H1 (cell line): ENCODE results near the gene LIPG. TPM values are rescaled to one million over a fixed set of nuclear protein-coding genes. Genes with fewer than 3 reads are reported as not detected.

Source experiments
- CTCF ChIA-PET: fragments of 300-600 bp; sonication (Branson Sonifier 250); formaldehyde crosslinking; loops from one replicate; lab custom pipeline; 2021; ENCODE audit not compliant: partially characterized antibody; lab: Charles Lee
- POLR2A ChIA-PET: fragments of 300-600 bp; sonication (Branson Sonifier 250); formaldehyde crosslinking; loops from one replicate; lab custom pipeline; 2021; ENCODE audit warnings: inconsistent platforms; ENCODE audit not compliant: partially characterized antibody; lab: Charles Lee
- DNase-seq, 2 experiments: peaks; one replicate each; pipeline versions ENCODE4 v3.0.0 to v3.0.0-alpha.2; 2010 to 2022; ENCODE audit warnings: low spot score in 2 of 2, low read depth in 1 of 2, mixed read lengths in 1 of 2
- FAIRE-seq: peaks from 2 replicates; lab custom pipeline; 2011; peaks lifted over from hg19 to GRCh38; lab: Jason Lieb, UNC
- H2AFZ ChIP-seq: 2 replicates; pipeline ENCODE4 v1.8.1; 2012; ENCODE audit warnings: low read length, inconsistent platforms
- H2AK5ac ChIP-seq: 2 replicates; pipeline ENCODE4 v1.6.1; 2013; ENCODE audit warnings: low read depth, low read length
- H2BK120ac ChIP-seq: replicated peaks from 2 replicates; pipeline ENCODE3; 2013; ENCODE audit warnings: low read depth, low read length, inconsistent platforms
- H2BK12ac ChIP-seq: 2 replicates; pipeline ENCODE4 v1.6.1; 2013; ENCODE audit warnings: low read depth, low read length
- H2BK15ac ChIP-seq: 2 replicates; pipeline ENCODE4 v1.6.1; 2013; ENCODE audit warnings: low read length
- H2BK20ac ChIP-seq: 2 replicates; pipeline ENCODE4 v1.6.1; 2013; ENCODE audit warnings: low read length
- H2BK5ac ChIP-seq: 2 replicates; pipeline ENCODE4 v1.6.1; 2013; ENCODE audit warnings: low read depth, low read length
- H3K14ac ChIP-seq: 2 replicates; pipeline ENCODE4 v1.6.1; 2013; ENCODE audit warnings: inconsistent platforms; ENCODE audit not compliant: insufficient read length
- H3K18ac ChIP-seq: 2 replicates; pipeline ENCODE4 v1.6.1; 2013; ENCODE audit warnings: low read length; ENCODE audit errors: extremely low read depth
- H3K23ac ChIP-seq: 2 replicates; pipeline ENCODE4 v1.6.1; 2013; ENCODE audit warnings: inconsistent platforms; ENCODE audit not compliant: insufficient read length
- H3K23me2 ChIP-seq: 2 replicates; pipeline ENCODE4 v1.6.1; 2013; ENCODE audit warnings: low read depth, low read length
- H3K27ac ChIP-seq: 2 replicates; pipeline ENCODE4 v1.6.1; 2011; ENCODE audit warnings: low read depth, low read length, inconsistent platforms
- H3K27me3 ChIP-seq, 4 experiments: replicated peaks in 1 of 4; 1 replicate in 1 of 4; 2 replicates in 3 of 4; pipeline versions ENCODE4 v1.6.1 to v1.8.1; 2011 to 2013; ENCODE audit warnings: low read length in 3 of 4, mild to moderate bottlenecking in 3 of 4, inconsistent platforms in 2 of 4, mixed read lengths in 2 of 4, moderate library complexity in 1 of 4; ENCODE audit not compliant: control insufficient read depth in 3 of 4, insufficient read depth in 3 of 4; ENCODE audit errors: extremely low read depth in 1 of 4
- H3K36me3 ChIP-seq, 4 experiments: 2 replicates each; pipeline versions ENCODE4 v1.6.1 to v1.8.1; 2011 to 2013; ENCODE audit warnings: mild to moderate bottlenecking in 4 of 4, low read length in 3 of 4, moderate library complexity in 2 of 4, control low read depth in 1 of 4, inconsistent platforms in 1 of 4; ENCODE audit not compliant: insufficient read depth in 4 of 4, control insufficient read depth in 2 of 4
- H3K4ac ChIP-seq: replicated peaks from 2 replicates; pipeline ENCODE3; 2013; ENCODE audit warnings: low read length, low read depth, mixed read lengths, inconsistent platforms; ENCODE audit not compliant: insufficient read length
- H3K4me1 ChIP-seq, 4 experiments: replicated peaks in 1 of 4; 1 replicate in 1 of 4; 2 replicates in 3 of 4; pipeline versions ENCODE4 v1.6.1 to v1.8.1; 2011 to 2013; ENCODE audit warnings: low read length in 3 of 4, inconsistent platforms in 2 of 4, mixed read lengths in 1 of 4; ENCODE audit not compliant: insufficient read depth in 4 of 4, control insufficient read depth in 3 of 4
- H3K4me2 ChIP-seq, 2 experiments: 2 replicates each; pipeline versions ENCODE4 v1.6.1 to v1.8.1; 2011 to 2013; ENCODE audit warnings: low read depth in 2 of 2, low read length in 2 of 2, control low read depth in 1 of 2, inconsistent platforms in 1 of 2, mild to moderate bottlenecking in 1 of 2; ENCODE audit not compliant: insufficient read depth in 1 of 2
- H3K4me3 ChIP-seq, 4 experiments: fragments of 200-600, 300-600 bp in 1 of 4; sonication (generic), shearing (Covaris generic), sonication (Bioruptor Twin) in 1 of 4; 2 replicates each; pipeline versions ENCODE4 v1.5.1 to v1.8.1; 2011 to 2016; ENCODE audit warnings: low read length in 4 of 4, low read depth in 3 of 4, control low read depth in 2 of 4, inconsistent platforms in 2 of 4, mild to moderate bottlenecking in 2 of 4, mixed read lengths in 1 of 4, moderate library complexity in 1 of 4; ENCODE audit not compliant: insufficient read depth in 2 of 4; ENCODE audit errors: extremely low read depth in 1 of 4
- H3K56ac ChIP-seq: replicated peaks from 2 replicates; pipeline ENCODE3; 2013; ENCODE audit warnings: low read depth, mild to moderate bottlenecking, mixed read lengths, low read length, inconsistent platforms; ENCODE audit not compliant: insufficient read length
- H3K79me1 ChIP-seq: 2 replicates; pipeline ENCODE4 v1.6.1; 2013; ENCODE audit warnings: low read depth, low read length, control low read depth
- H3K79me2 ChIP-seq, 2 experiments: 2 replicates each; pipeline versions ENCODE4 v1.6.1 to v1.8.1; 2012 to 2013; ENCODE audit warnings: low read length in 2 of 2, mild to moderate bottlenecking in 2 of 2, inconsistent platforms in 1 of 2; ENCODE audit not compliant: insufficient read depth in 2 of 2, control insufficient read depth in 1 of 2
- H3K9ac ChIP-seq, 4 experiments: replicated peaks in 1 of 4; 1 replicate in 1 of 4; 2 replicates in 3 of 4; pipeline versions ENCODE4 v1.6.1 to v1.8.1; 2011 to 2013; ENCODE audit warnings: low read depth in 3 of 4, low read length in 3 of 4, control low read depth in 2 of 4, mild to moderate bottlenecking in 2 of 4, moderate library complexity in 2 of 4, inconsistent platforms in 1 of 4; ENCODE audit errors: extremely low read depth in 1 of 4
- H3K9me3 ChIP-seq, 2 experiments: 2 replicates each; pipeline versions ENCODE4 v1.6.1 to v1.8.1; 2012 to 2013; ENCODE audit warnings: mild to moderate bottlenecking in 2 of 2, moderate library complexity in 2 of 2, control low read depth in 1 of 2, inconsistent platforms in 1 of 2, low read depth in 1 of 2, low read length in 1 of 2, mixed read lengths in 1 of 2; ENCODE audit not compliant: insufficient read depth in 2 of 2
- H4K20me1 ChIP-seq, 2 experiments: replicated peaks in 1 of 2; 2 replicates each; pipeline versions ENCODE3 to v1.8.1; 2011 to 2013; ENCODE audit warnings: inconsistent platforms in 2 of 2, low read length in 2 of 2, mild to moderate bottlenecking in 1 of 2; ENCODE audit not compliant: insufficient read depth in 2 of 2, control insufficient read depth in 1 of 2
- H4K5ac ChIP-seq: 2 replicates; pipeline ENCODE4 v1.6.1; 2013; ENCODE audit warnings: low read length, low read depth, mixed read lengths, inconsistent platforms; ENCODE audit not compliant: insufficient read length
- H4K8ac ChIP-seq: 2 replicates; pipeline ENCODE4 v1.8.0; 2013; ENCODE audit warnings: mild to moderate bottlenecking, moderate library complexity, low read length, inconsistent platforms; ENCODE audit not compliant: insufficient read depth; ENCODE audit errors: extremely low read depth
- H4K91ac ChIP-seq: replicated peaks from 2 replicates; pipeline ENCODE3; 2013; ENCODE audit warnings: low read length, mixed read lengths, inconsistent platforms; ENCODE audit not compliant: insufficient read length
- BRCA1 ChIP-seq: IDR thresholded peaks from 2 replicates; pipeline ENCODE4 v1.6.1; 2012; ENCODE audit warnings: low read depth, low read length, improper control_type of control experiment
- CEBPB ChIP-seq: IDR thresholded peaks from 2 replicates; pipeline ENCODE4 v1.6.1; 2012; ENCODE audit warnings: low read depth, low read length
- CREB1 ChIP-seq: IDR thresholded peaks from 2 replicates; pipeline ENCODE4 v1.6.1; 2012; ENCODE audit warnings: inconsistent platforms
- HDAC2 ChIP-seq, 2 experiments: fragments of 300-600 bp in 1 of 2; sonication (generic) in 1 of 2; IDR thresholded peaks; 2 replicates each; pipeline ENCODE4 v1.6.1; 2011 to 2012; ENCODE audit warnings: low read depth in 2 of 2, low read length in 2 of 2, mild to moderate bottlenecking in 2 of 2, moderate library complexity in 2 of 2, borderline replicate concordance in 1 of 2, inconsistent platforms in 1 of 2
- TCF12 ChIP-seq: IDR thresholded peaks from 2 replicates; pipeline ENCODE4 v1.6.1; 2011; ENCODE audit warnings: low read depth, mild to moderate bottlenecking, low read length
- WGBS, 2 experiments: shearing (Covaris generic) in 1 of 2; methylation state at CpG; one replicate each; pipeline versions ENCODE4 v1.1.6 to v1.1.7; 2013 to 2015; ENCODE audit warnings: low lambda C conversion rate in 2 of 2, mixed read lengths in 2 of 2, inconsistent platforms in 1 of 2, low coverage in 1 of 2, missing lambda C conversion rate in 1 of 2; ENCODE audit not compliant: insufficient replicate concordance in 2 of 2, insufficient coverage in 1 of 2, insufficient read length in 1 of 2; ENCODE audit errors: extremely low coverage in 1 of 2, missing lambda C conversion rate in 1 of 2; 5-methylcytosine and 5-hydroxymethylcytosine counted together
- polyA plus RNA-seq, 7 experiments: library from polyadenylated mRNA; depleted of rRNA in 3 of 7; stranded (reverse) in 5 of 7; unstranded in 2 of 7; fragments of >200 nt in 5 of 7; fragments of 200-250 nt in 2 of 7; gene quantifications; 1 replicate in 5 of 7; 2 replicates in 1 of 7; 4 replicates in 1 of 7; pipeline versions ENCODE4 v1.2.1 to v1.2.3, GENCODE V29; 2011 to 2013; ENCODE audit warnings: missing spikeins in 2 of 7, mixed read lengths in 2 of 7
- total RNA-seq: library from RNA; stranded (reverse); fragmentation: NEBNext Ultra II Directional; extraction: Animal tissue kit (Norgen Biotek cat#: 25700); gene quantifications from 2 replicates; pipeline ENCODE4 v1.2.1, GENCODE V29; 2021
- TF ChIP-seq, protein P1 (sequence below): IDR thresholded peaks from 2 replicates; pipeline ENCODE4 v1.6.1; 2011; ENCODE audit warnings: low read depth, mild to moderate bottlenecking, low read length; ENCODE audit not compliant: insufficient read depth

The LIPG gene
- total and polyA plus RNA-seq, 2 of the 8 experiments (the other 6 are each of a cell fraction or from before 2014, with no cell fraction given): 9.2 to 9.8 TPM

DNA sequence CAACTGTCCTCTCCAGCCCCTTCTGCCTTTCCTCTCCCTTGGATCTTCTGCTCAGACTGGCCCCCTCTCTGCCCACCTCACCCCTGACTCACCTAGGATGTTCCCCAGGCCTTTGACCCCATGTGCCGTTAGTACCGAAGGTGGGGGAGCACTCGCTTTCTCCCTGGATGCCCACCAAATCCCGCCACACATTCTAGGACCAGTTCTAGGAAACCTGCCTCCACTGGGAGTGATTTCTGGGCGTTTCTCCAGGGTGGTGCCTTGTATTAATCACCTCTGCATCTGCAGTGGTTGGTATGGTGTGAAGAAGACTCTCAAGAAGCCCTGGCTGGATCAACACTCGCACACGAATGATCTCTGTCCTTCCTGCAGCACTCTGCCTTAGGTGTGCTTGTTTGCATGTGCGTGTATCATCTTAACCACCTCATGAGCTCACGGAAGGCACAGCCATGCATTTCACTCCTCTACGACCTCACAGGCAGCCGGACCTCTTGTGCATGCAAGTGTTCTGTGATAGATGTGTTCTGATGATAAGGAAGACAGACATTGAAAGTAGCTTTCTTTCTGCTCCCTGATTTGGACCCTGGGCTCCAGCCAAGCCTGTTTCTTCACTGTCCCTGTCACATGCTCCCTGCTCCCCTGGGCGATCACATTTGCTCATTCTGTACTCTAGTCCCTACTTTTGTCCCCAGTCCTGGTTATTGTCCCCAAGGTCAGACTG lies 69.4 kb downstream of the LIPG start:
- Histone ChIP-seq H4K91ac (no peak overlapping the region), H3K27me3 (no peaks in the 10 kb centered on the region), H3K9me3 (no peaks in the 10 kb centered on the region), H3K14ac (no peak overlapping the region), H2BK15ac (no peak overlapping the region), H2AFZ (peak overlapping the region; percentile 20; the same call in 1 of the 2 replicates), H3K23ac (no peak overlapping the region), H2BK12ac (no peak overlapping the region), H3K27ac (no peak overlapping the region), H3K9ac (no peak overlapping the region), H2BK5ac (no peak overlapping the region), H3K18ac (no peak overlapping the region), H3K4me3 (no peak overlapping the region), H3K79me2 (no peaks in the 10 kb centered on the region), H2AK5ac (no peak overlapping the region), H3K4ac (no peak overlapping the region), H4K8ac (no peak overlapping the region), H2BK20ac (no peak overlapping the region), H4K5ac (no peak overlapping the region), H3K56ac (no peak overlapping the region), H3K4me2 (no peak overlapping the region), H3K36me3 (no peaks in the 10 kb centered on the region), H3K79me1 (no peaks in the 10 kb centered on the region), H3K23me2 (no peaks in the 10 kb centered on the region), H2BK120ac (no peak overlapping the region), H4K20me1 (no peaks in the 10 kb centered on the region), H3K4me1 (peaks cover 0 to 5% (median 0%) of the 10 kb centered on the region in 4 experiments; a peak in 3 of 7 replicates)
- FAIRE-seq (no peak), DNase-seq (no peak)
- ChIA-PET CTCF (interaction anchor here (1.1 to 3.4 kb wide), 5 partner anchors 19 to 149 kb away, joined by 3 to 11 read pairs (median 3); no protein-coding TSS in a partner anchor), POLR2A (no interaction called here)
- WGBS, 2 experiments: 80% methylated on average over 12 of the region's 12 CpGs; no CpG with 5 or more reads in 1 of the 2 experiments
- TF ChIP-seq CEBPB (no peak), TCF12 (no peak), HDAC2 (IDR thresholded peaks at IDR 0.05; ENCODE audit: borderline replicate concordance in 1 of 2, low read depth in 2 of 2, low read length in 2 of 2) (no peak), CREB1 (no peak), BRCA1 (no peak)
- TF ChIP-seq, protein P1, sequence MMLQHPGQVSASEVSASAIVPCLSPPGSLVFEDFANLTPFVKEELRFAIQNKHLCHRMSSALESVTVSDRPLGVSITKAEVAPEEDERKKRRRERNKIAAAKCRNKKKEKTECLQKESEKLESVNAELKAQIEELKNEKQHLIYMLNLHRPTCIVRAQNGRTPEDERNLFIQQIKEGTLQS: no peak
